HL-60 (cell line): Measurements from ENCODE around the gene INAFM2.

Source experiments
- DNase-seq, 2 experiments: peaks; one replicate each; pipeline ENCODE4 v3.0.0-alpha.2; 2010 to 2020; ENCODE audit warnings: low read depth in 1 of 2, low spot score in 1 of 2
- H3K27ac ChIP-seq: fragments of 250-450 bp; sonication (Bioruptor Pico); replicated peaks from 2 replicates; pipeline ENCODE4 v1.5.1; 2020; ENCODE audit warnings: mild to moderate bottlenecking, moderate library complexity
- H3K27me3 ChIP-seq: fragments of 250-450 bp; sonication (Bioruptor Pico); 2 replicates; pipeline ENCODE4 v1.5.1; 2021; ENCODE audit warnings: mild to moderate bottlenecking, moderate library complexity; ENCODE audit not compliant: insufficient read depth, poor library complexity, severe bottlenecking
- H3K4me3 ChIP-seq: replicated peaks from 2 replicates; pipeline ENCODE4 v1.5.1; 2011; ENCODE audit warnings: mild to moderate bottlenecking, control low read depth, low read length; ENCODE audit not compliant: insufficient read depth
- CTCF ChIP-seq: IDR thresholded peaks from one replicate; pipeline ENCODE4 v1.5.1; 2011; ENCODE audit warnings: low read length, control low read depth, inconsistent platforms; ENCODE audit not compliant: insufficient read depth
- GABPA ChIP-seq: IDR thresholded peaks from 2 replicates; pipeline ENCODE4 v1.6.1; 2012; ENCODE audit warnings: low read depth
- POLR2AphosphoS5 ChIP-seq: IDR thresholded peaks from 2 replicates; pipeline ENCODE4 v1.6.1; 2012; ENCODE audit warnings: low read depth
- SPI1 ChIP-seq: IDR thresholded peaks from 2 replicates; pipeline ENCODE4 v1.6.1; 2012; ENCODE audit warnings: low read depth, mild to moderate bottlenecking, borderline replicate concordance
- TF ChIP-seq, protein P1 (sequence below): IDR thresholded peaks from 2 replicates; pipeline ENCODE4 v1.6.1; 2012; ENCODE audit warnings: low read depth; ENCODE audit not compliant: insufficient replicate concordance

The INAFM2 gene

GRCh38 chr15:40337597-40337996, 14.1 kb downstream of the INAFM2 start:
- Histone ChIP-seq H3K27ac (no peak overlapping the region), H3K27me3 (no peaks in the 10 kb centered on the region), H3K4me3 (no peak overlapping the region)
- no peak for TF ChIP-seq GABPA
- no peak for DNase-seq

GRCh38 chr15:40338041-40338657, 14.7 kb downstream of the INAFM2 start:
- TF ChIP-seq CTCF: peak; percentile 91
- no peak for TF ChIP-seq GABPA
- no peak for TF ChIP-seq SPI1
- H3K4me3 ChIP-seq: no peak overlapping the region
- H3K27ac ChIP-seq: no peak overlapping the region
- DNase-seq: peak in 1 of 2 experiments; percentile 84
- H3K27me3 ChIP-seq: no peaks in the 10 kb centered on the region

DNA sequence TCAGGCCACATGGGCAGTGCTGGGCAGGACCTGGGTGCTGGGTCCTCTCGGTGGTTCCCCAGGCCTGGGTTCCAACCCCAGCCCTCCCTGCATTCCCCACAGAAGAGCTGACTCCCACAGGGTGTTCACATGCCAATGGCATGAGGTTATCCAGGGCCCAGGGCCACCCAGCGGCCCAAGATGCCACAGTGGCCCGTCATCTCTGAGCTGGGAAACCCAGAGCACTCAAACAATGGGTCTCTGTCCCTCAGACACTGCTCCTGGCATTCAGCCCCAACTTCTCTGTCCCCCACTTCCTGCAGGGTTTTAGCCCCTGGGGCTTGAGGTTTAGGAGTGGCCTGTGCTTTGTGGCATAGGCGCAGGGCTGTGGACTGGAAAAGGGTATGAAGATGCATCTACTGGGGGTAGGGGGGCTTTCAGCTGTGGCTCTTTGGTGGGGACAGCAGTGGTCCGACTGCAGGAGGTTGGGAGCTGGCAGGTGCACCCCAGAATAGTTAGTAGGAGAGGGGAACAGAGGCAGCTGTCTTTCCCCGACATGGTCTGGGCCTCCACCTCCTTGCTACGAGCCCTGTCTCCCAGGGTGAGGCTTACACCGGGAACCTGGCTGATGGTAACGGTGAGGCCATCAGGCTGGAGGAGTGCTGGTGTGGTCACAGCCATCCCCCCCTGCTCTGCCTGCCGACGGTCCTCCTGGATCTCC, 15.6 kb downstream of the INAFM2 start:
- no peak for DNase-seq

DNA sequence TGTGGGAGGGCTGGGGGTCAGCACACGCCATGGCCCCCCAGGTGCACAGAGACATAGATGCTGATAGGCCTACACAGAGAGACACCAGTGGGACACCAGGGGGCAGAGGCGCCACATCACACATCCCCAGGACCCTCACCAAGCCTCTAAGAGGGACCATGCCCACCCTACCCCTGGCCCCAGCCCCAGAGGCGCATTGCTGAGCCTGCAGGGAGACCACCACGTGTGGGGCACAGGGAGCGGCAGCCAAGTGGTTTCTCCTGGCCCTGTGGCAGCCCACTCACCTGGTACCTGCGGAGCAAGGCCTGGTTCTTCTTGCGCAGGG, 16.1 kb downstream of the INAFM2 start:
- Histone ChIP-seq H3K27me3 (no peaks in the 10 kb centered on the region), H3K27ac (no peak overlapping the region), H3K4me3 (no peak overlapping the region)
- TF ChIP-seq, protein P1, sequence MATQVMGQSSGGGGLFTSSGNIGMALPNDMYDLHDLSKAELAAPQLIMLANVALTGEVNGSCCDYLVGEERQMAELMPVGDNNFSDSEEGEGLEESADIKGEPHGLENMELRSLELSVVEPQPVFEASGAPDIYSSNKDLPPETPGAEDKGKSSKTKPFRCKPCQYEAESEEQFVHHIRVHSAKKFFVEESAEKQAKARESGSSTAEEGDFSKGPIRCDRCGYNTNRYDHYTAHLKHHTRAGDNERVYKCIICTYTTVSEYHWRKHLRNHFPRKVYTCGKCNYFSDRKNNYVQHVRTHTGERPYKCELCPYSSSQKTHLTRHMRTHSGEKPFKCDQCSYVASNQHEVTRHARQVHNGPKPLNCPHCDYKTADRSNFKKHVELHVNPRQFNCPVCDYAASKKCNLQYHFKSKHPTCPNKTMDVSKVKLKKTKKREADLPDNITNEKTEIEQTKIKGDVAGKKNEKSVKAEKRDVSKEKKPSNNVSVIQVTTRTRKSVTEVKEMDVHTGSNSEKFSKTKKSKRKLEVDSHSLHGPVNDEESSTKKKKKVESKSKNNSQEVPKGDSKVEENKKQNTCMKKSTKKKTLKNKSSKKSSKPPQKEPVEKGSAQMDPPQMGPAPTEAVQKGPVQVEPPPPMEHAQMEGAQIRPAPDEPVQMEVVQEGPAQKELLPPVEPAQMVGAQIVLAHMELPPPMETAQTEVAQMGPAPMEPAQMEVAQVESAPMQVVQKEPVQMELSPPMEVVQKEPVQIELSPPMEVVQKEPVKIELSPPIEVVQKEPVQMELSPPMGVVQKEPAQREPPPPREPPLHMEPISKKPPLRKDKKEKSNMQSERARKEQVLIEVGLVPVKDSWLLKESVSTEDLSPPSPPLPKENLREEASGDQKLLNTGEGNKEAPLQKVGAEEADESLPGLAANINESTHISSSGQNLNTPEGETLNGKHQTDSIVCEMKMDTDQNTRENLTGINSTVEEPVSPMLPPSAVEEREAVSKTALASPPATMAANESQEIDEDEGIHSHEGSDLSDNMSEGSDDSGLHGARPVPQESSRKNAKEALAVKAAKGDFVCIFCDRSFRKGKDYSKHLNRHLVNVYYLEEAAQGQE: no peak
- TF ChIP-seq SPI1 (no peak), CTCF (no peak), POLR2AphosphoS5 (no peak), GABPA (no peak)
- DNase-seq: no peak

More for the DNA sequence above, 15.6 kb downstream of the INAFM2 start:
- Histone ChIP-seq H3K4me3 (no peak overlapping the region), H3K27me3 (no peaks in the 10 kb centered on the region), H3K27ac (no peak overlapping the region)
- no peak for TF ChIP-seq POLR2AphosphoS5
- no peak for TF ChIP-seq GABPA
- TF ChIP-seq SPI1: no peak
- TF ChIP-seq CTCF: no peak
- TF ChIP-seq, protein P1: no peak
